Measurements from ENCODE around the gene CREBBP. TPM values are rescaled to one million over a fixed set of nuclear protein-coding genes. Genes with fewer than 3 reads are reported as not detected.

CREBBP gene
- total RNA-seq, 1 donor from 2014 or later, result 45.2 TPM

GRCh38 chr16:3859889-3860288 lies 20.6 kb downstream of the CREBBP start:
- intact Hi-C loops (cut with micrococcal nuclease), result no loop called here
- Mint-ChIP-seq H3K9me3 (no peaks in the 10 kb centered on the region), H3K27ac (no peak overlapping the region), H3K27me3 (ENCODE audit: low read depth) (no peaks in the 10 kb centered on the region), H3K4me3 (ENCODE audit: low read depth) (no peak overlapping the region), H3K36me3 (ENCODE audit: low read depth) (no peaks in the 10 kb centered on the region), H3K4me1 (ENCODE audit: low read depth) (peaks cover 35% of the 10 kb centered on the region)
- DNase-seq (ENCODE audit: low spot score), result no peak

GRCh38 chr16:3858801-3859200 lies 21.7 kb downstream of the CREBBP start:
- H3K4me1 Mint-ChIP-seq (ENCODE audit: low read depth), result peaks cover 39% of the 10 kb centered on the region
- no peaks in the 10 kb centered on the region for H3K27me3 Mint-ChIP-seq (ENCODE audit: low read depth)
- intact Hi-C loops (cut with micrococcal nuclease), result no loop called here
- no peaks in the 10 kb centered on the region for H3K9me3 Mint-ChIP-seq
- no peaks in the 10 kb centered on the region for H3K36me3 Mint-ChIP-seq (ENCODE audit: low read depth)
- no peak overlapping the region for H3K4me3 Mint-ChIP-seq (ENCODE audit: low read depth)
- H3K27ac Mint-ChIP-seq, result no peak overlapping the region
- no peak for DNase-seq (ENCODE audit: low spot score)

DNA sequence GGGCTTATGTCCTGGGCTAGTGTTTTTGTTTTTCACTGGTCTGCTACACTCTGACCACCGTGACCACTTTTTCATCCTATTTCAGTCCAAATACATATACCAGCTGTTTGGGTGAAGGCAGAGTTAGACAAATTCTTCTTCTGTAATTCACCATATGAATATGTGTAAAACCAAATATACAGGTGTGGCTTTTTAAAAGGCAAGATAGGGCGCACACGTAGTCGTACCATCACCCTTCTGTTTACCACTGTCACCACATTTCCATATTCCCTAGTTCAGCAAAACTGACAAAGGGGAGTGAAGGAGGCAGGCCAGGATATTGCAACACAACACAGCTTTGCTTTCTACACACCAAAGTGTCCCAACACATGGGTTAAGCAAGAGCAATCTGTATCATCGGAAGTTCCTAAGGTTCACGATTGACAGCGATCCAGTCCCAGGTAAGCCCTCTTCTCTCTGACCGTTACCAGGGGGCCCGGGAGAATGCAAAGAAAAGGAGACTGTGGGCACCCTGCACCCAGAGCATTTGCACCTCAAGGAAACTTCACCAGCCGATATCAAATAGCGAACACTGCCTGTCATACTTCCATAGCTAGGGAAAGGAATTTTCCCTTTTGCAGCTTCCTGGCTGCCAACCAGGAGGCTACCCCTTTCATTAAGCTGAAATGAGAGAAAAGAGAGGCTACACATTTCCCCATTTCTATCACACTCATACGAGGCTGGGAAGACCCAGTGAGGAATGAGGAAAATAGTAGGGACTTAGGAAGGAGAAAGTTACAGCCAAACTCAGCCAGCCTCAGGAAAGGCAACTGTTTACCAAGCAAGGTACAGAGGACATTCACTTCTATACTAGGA lies 23.1 kb downstream of the CREBBP start:
- intact Hi-C loops (cut with micrococcal nuclease), result loop anchor here (2.0 kb wide), 1 partner anchor 21 kb away; no protein-coding TSS in a partner anchor
- Mint-ChIP-seq H3K4me1 (ENCODE audit: low read depth) (peaks cover 38% of the 10 kb centered on the region), H3K36me3 (ENCODE audit: low read depth) (no peaks in the 10 kb centered on the region), H3K27me3 (ENCODE audit: low read depth) (no peaks in the 10 kb centered on the region), H3K9me3 (no peaks in the 10 kb centered on the region), H3K27ac (peak overlapping the region; percentile 7), H3K4me3 (ENCODE audit: low read depth) (no peak overlapping the region)
- DNase-seq (ENCODE audit: low spot score), result no peak

DNA sequence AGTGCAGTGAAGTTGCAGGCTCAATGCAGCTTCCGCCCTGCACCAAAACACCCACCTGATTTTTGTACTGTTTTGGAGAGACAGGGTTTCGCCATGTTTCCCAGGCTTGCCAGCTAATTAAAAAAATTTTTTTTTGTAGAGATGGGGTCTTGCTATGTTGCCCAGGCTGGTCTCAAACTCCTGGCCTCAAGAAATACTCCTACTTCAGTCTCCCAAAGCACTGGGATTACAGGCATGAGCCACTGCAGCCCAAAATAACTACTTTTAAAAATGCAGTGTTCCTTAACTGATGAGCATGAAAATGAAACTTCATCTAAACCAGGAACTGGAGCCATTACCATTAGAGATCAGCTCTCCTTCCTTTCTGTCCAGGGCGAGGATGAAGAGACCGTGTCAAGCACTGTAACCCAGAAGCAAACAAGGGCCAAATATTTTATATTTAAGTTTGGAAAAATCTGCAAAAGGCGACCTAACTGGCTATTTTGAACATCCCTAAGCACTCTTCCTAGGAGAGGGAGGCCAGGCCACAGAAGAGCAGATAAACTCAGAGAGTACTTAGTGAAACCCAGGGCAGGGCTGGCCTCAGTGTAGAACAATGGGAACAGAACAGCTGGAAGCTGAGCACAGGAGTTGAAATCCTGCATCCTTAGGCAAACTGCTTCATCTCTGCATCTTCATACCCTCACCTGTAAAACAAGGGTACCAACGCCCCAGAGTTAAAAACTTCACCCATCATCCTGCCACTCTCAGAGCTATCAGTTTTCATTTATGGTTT lies 24.0 kb downstream of the CREBBP start:
- Mint-ChIP-seq H3K9me3 (no peaks in the 10 kb centered on the region), H3K4me3 (ENCODE audit: low read depth) (no peak overlapping the region), H3K27me3 (ENCODE audit: low read depth) (no peaks in the 10 kb centered on the region), H3K4me1 (ENCODE audit: low read depth) (peaks cover 33% of the 10 kb centered on the region), H3K36me3 (ENCODE audit: low read depth) (no peaks in the 10 kb centered on the region), H3K27ac (no peak overlapping the region)
- DNase-seq (ENCODE audit: low spot score), result no peak
- intact Hi-C loops (cut with micrococcal nuclease), result loop anchor here (2.0 kb wide), 1 partner anchor 22 kb away; no protein-coding TSS in a partner anchor

DNA sequence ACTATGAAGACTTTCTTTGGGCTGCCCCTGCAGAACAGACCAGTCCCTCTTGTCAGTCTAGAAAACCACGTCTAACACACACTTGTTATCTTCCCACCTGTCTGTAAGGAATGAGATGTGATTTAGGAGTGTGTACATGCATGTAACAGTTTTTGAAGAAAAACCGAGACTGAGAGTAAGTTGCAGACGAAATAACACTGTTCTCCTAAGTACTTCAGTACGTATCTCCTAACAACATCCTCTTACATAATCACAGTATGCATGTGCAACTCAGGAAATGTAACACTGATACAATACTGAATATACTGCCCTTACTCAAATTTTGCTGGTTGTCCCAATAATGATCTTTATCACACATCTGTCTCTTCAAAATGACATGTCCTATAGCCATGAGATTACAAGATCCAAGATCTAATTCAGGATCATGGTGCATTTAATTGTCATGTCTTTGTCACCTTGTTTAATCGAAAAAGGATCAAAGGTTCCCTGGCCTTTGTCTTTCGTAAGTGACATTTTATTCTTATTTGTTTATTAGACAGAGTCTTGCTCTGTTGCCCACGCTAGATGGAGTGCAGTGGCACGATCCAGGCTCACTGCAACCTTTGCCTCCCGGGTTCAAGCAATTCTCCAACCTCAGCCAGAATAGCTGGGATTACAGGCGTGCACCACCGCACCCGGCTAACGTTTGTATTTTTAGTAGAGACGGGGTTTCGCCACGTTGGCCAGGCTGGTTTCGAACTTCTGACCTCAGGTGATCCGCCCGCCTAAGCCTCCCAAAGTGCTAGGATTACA lies 25.6 kb downstream of the CREBBP start:
- no peak for DNase-seq (ENCODE audit: low spot score)
- Mint-ChIP-seq H3K4me1 (ENCODE audit: low read depth) (peaks cover 31% of the 10 kb centered on the region), H3K27ac (no peak overlapping the region), H3K36me3 (ENCODE audit: low read depth) (peaks cover 8% of the 10 kb centered on the region), H3K4me3 (ENCODE audit: low read depth) (no peak overlapping the region), H3K27me3 (ENCODE audit: low read depth) (no peaks in the 10 kb centered on the region), H3K9me3 (no peaks in the 10 kb centered on the region)
- intact Hi-C loops (cut with micrococcal nuclease), result no loop called here

GRCh38 chr16:3850544-3850899 lies 30.0 kb downstream of the CREBBP start:
- Mint-ChIP-seq H3K36me3 (ENCODE audit: low read depth) (peaks cover 35% of the 10 kb centered on the region), H3K27ac (no peak overlapping the region), H3K27me3 (ENCODE audit: low read depth) (no peaks in the 10 kb centered on the region), H3K4me3 (ENCODE audit: low read depth) (no peak overlapping the region), H3K9me3 (no peaks in the 10 kb centered on the region), H3K4me1 (ENCODE audit: low read depth) (peaks cover 13% of the 10 kb centered on the region)
- intact Hi-C loops (cut with micrococcal nuclease), result no loop called here
- DNase-seq (ENCODE audit: low spot score), result no peak

GRCh38 chr16:3849751-3850543 lies 30.6 kb downstream of the CREBBP start:
- Mint-ChIP-seq H3K27me3 (ENCODE audit: low read depth) (no peaks in the 10 kb centered on the region), H3K4me3 (ENCODE audit: low read depth) (no peak overlapping the region), H3K27ac (no peak overlapping the region), H3K9me3 (no peaks in the 10 kb centered on the region), H3K4me1 (ENCODE audit: low read depth) (peaks cover 15% of the 10 kb centered on the region), H3K36me3 (ENCODE audit: low read depth) (peaks cover 35% of the 10 kb centered on the region)
- no peak for DNase-seq (ENCODE audit: low spot score)
- intact Hi-C loops (cut with micrococcal nuclease), result no loop called here

- Mint-ChIP-seq H3K9me3 (no peaks in the 10 kb centered on the region), H3K27me3 (ENCODE audit: low read depth) (no peaks in the 10 kb centered on the region), H3K4me1 (ENCODE audit: low read depth) (peaks cover 10% of the 10 kb centered on the region), H3K36me3 (ENCODE audit: low read depth) (peaks cover 35% of the 10 kb centered on the region), H3K4me3 (ENCODE audit: low read depth) (no peak overlapping the region), H3K27ac (no peak overlapping the region)
- DNase-seq (ENCODE audit: low spot score), result no peak
- intact Hi-C loops (cut with micrococcal nuclease), result no loop called here
These were observed 33.9 kb downstream of the CREBBP start for GRCh38 chr16:3846595-3847091.

GRCh38 chr16:3846087-3846486 lies 34.4 kb downstream of the CREBBP start:
- peaks cover 10% of the 10 kb centered on the region for H3K4me1 Mint-ChIP-seq (ENCODE audit: low read depth)
- no peak overlapping the region for H3K4me3 Mint-ChIP-seq (ENCODE audit: low read depth)
- no peak overlapping the region for H3K27ac Mint-ChIP-seq
- H3K9me3 Mint-ChIP-seq, result no peaks in the 10 kb centered on the region
- intact Hi-C loops (cut with micrococcal nuclease), result no loop called here
- peaks cover 35% of the 10 kb centered on the region for H3K36me3 Mint-ChIP-seq (ENCODE audit: low read depth)
- no peaks in the 10 kb centered on the region for H3K27me3 Mint-ChIP-seq (ENCODE audit: low read depth)
- no peak for DNase-seq (ENCODE audit: low spot score)

DNA sequence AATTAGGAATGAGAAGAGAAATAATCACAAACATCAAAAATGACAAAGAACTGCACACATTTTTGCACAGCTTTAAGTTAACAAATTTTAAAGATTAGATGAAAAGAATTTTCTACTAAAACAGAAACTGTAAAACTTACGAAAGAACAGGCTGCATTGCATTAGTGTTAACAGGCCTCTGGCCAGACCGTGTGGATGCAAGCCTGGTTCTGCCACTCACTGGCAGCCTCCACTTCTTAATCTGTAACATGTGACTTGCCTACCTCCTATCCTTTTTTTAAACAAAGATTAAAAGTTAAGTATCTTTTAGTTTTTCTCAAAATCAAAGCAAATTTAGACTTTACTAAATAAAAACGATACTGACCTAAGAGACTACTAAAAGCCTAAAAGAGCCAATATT lies 37.5 kb downstream of the CREBBP start:
- intact Hi-C loops (cut with micrococcal nuclease), result no loop called here
- no peaks in the 10 kb centered on the region for H3K9me3 Mint-ChIP-seq
- no peak for DNase-seq (ENCODE audit: low spot score)
- H3K27me3 Mint-ChIP-seq (ENCODE audit: low read depth), result no peaks in the 10 kb centered on the region
- H3K36me3 Mint-ChIP-seq (ENCODE audit: low read depth), result peaks cover 20% of the 10 kb centered on the region
- H3K4me3 Mint-ChIP-seq (ENCODE audit: low read depth), result no peak overlapping the region
- H3K4me1 Mint-ChIP-seq (ENCODE audit: low read depth), result peaks cover 10% of the 10 kb centered on the region
- no peak overlapping the region for H3K27ac Mint-ChIP-seq

DNA sequence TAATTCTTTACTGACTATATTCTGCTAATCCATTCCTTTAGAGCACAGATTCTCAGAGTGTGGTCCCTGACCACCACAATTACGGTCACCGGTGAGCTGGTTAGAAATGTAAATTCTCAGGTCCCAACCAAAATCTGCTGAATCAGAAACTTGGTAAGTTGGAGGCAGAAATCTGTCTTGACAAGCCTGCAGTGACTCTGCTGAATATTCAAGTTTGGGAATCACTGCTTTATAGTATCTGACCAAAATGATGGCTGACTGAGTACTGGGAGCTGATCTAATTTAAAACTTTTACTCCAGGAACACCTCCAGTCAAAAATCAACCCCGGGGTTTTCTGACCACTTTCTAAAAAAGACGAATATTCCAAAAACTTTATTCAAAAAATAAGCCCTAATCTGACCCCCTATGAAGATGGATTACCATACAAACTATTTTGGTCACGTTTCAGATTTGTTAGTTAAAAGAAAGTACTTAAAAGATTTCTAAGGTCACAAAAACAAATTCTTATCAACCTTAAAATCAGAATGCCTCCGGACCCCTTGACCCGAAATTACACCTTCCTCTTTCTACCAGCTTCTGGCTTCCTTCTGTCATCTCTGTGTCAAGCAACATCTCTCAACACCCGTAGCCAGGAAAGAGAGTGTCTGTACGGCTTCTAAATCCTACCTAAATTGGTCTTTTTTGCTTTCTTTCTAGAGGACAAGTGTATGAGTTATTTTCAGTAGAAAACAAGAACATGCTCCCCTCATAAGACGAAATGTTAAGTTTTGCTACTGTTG lies 38.6 kb downstream of the CREBBP start:
- H3K27me3 Mint-ChIP-seq (ENCODE audit: low read depth), result no peaks in the 10 kb centered on the region
- intact Hi-C loops (cut with micrococcal nuclease), result no loop called here
- peaks cover 14% of the 10 kb centered on the region for H3K36me3 Mint-ChIP-seq (ENCODE audit: low read depth)
- H3K4me3 Mint-ChIP-seq (ENCODE audit: low read depth), result no peak overlapping the region
- no peak for DNase-seq (ENCODE audit: low spot score)
- no peaks in the 10 kb centered on the region for H3K9me3 Mint-ChIP-seq
- peaks cover 6% of the 10 kb centered on the region for H3K4me1 Mint-ChIP-seq (ENCODE audit: low read depth)
- H3K27ac Mint-ChIP-seq, result no peak overlapping the region

Measured in activated T-helper 2 cell treated with anti-CD3 and anti-CD28 coated beads, Interferon-gamma antibody, Interleukin-2, Interleukin-4, amounts not matched to agents 10 μg/mL and 5 μg/mL and 100 μg/mL, durations not matched to agents 14 hours and 24 hours and 36 hours (primary cell).